Osteocyte (in vitro differentiated cells): ENCODE data around the gene SFT2D3. TPM values are rescaled to one million over a fixed set of nuclear protein-coding genes. Genes with fewer than 3 reads are reported as not detected.

Experiments used
- DNase-seq: peaks from one replicate; pipeline ENCODE4 v3.0.0; 2021; ENCODE audit warnings: mixed read lengths; ENCODE audit not compliant: unreplicated experiment; ENCODE audit errors: extremely low spot score
- H3K27ac Mint-ChIP-seq: one replicate; pipeline ENCODE4 v1.8.0; 2021; ENCODE audit warnings: mild to moderate bottlenecking, mixed read lengths; ENCODE audit not compliant: unreplicated experiment
- H3K27me3 Mint-ChIP-seq: one replicate; pipeline ENCODE4 v1.8.0; 2021; ENCODE audit warnings: mixed read lengths; ENCODE audit not compliant: unreplicated experiment
- H3K36me3 Mint-ChIP-seq: one replicate; pipeline ENCODE4 v1.8.0; 2021; ENCODE audit warnings: mixed read lengths; ENCODE audit not compliant: unreplicated experiment
- H3K4me1 Mint-ChIP-seq: one replicate; pipeline ENCODE4 v1.8.0; 2021; ENCODE audit warnings: mixed read lengths; ENCODE audit not compliant: unreplicated experiment
- H3K4me3 Mint-ChIP-seq: one replicate; pipeline ENCODE4 v1.8.0; 2021; ENCODE audit warnings: mild to moderate bottlenecking, moderate library complexity, mixed read lengths; ENCODE audit not compliant: unreplicated experiment
- H3K9me3 Mint-ChIP-seq: one replicate; pipeline ENCODE4 v1.8.0; 2021; ENCODE audit warnings: mixed read lengths; ENCODE audit not compliant: unreplicated experiment
- CTCF ChIP-seq: fragments of 200-600 bp; sonication (generic); IDR thresholded peaks from 2 replicates; pipeline ENCODE4 v1.5.0; 2021; ENCODE audit warnings: antibody characterized with exemption, mild to moderate bottlenecking, moderate library complexity
- total RNA-seq: library from RNA; stranded (reverse); gene quantifications from 2 replicates; pipeline ENCODE4 v1.2.1, GENCODE V29; 2021

Gene SFT2D3
- total RNA-seq, 1 donor from 2014 or later = 8.4 TPM

- Mint-ChIP-seq H3K36me3 (no peaks in the 10 kb centered on the region), H3K9me3 (no peaks in the 10 kb centered on the region), H3K4me1 (peaks cover 41% of the 10 kb centered on the region), H3K27me3 (no peaks in the 10 kb centered on the region), H3K27ac (peak within 1 kb of the TSS; percentile 89), H3K4me3 (peak within 1 kb of the TSS; percentile 81)
- peak; percentile 88 for DNase-seq
- peak; percentile 35 for TF ChIP-seq CTCF
Observed at GRCh38 chr2:127675331-127676261, 25.7 kb upstream of the SFT2D3 start, which contains the start of gene LIMS2. TSS of gene LIMS2 (minus strand) at chr2:127675530. CDS start at chr2:127675024, 506 bp downstream.

- H3K4me3 Mint-ChIP-seq = no peak overlapping the region
- H3K27ac Mint-ChIP-seq = no peak overlapping the region
- H3K27me3 Mint-ChIP-seq = no peaks in the 10 kb centered on the region
- no peak for DNase-seq
- peaks cover 43% of the 10 kb centered on the region for H3K4me1 Mint-ChIP-seq
- no peak for TF ChIP-seq CTCF
- H3K9me3 Mint-ChIP-seq = no peaks in the 10 kb centered on the region
- H3K36me3 Mint-ChIP-seq = no peaks in the 10 kb centered on the region
Observed at GRCh38 chr2:127676906-127677305, 24.4 kb upstream of the SFT2D3 start.

- no peak for DNase-seq
- Mint-ChIP-seq H3K27ac (no peak overlapping the region), H3K4me3 (no peak overlapping the region), H3K27me3 (no peaks in the 10 kb centered on the region), H3K36me3 (no peaks in the 10 kb centered on the region), H3K9me3 (no peaks in the 10 kb centered on the region), H3K4me1 (peaks cover 41% of the 10 kb centered on the region)
- no peak for TF ChIP-seq CTCF
Observed at GRCh38 chr2:127678531-127678930, 22.8 kb upstream of the SFT2D3 start.

- H3K4me1 Mint-ChIP-seq = peaks cover 41% of the 10 kb centered on the region
- no peak for DNase-seq
- H3K4me3 Mint-ChIP-seq = no peak overlapping the region
- H3K27ac Mint-ChIP-seq = no peak overlapping the region
- H3K9me3 Mint-ChIP-seq = no peaks in the 10 kb centered on the region
- no peaks in the 10 kb centered on the region for H3K27me3 Mint-ChIP-seq
- no peak for TF ChIP-seq CTCF
- H3K36me3 Mint-ChIP-seq = no peaks in the 10 kb centered on the region
Observed at GRCh38 chr2:127678991-127679390, 22.3 kb upstream of the SFT2D3 start.

GRCh38 chr2:127679680-127680361, 21.5 kb upstream of the SFT2D3 start:
- TF ChIP-seq CTCF = no peak
- no peak overlapping the region for H3K4me3 Mint-ChIP-seq
- H3K27ac Mint-ChIP-seq = no peak overlapping the region
- peaks cover 39% of the 10 kb centered on the region for H3K4me1 Mint-ChIP-seq
- no peaks in the 10 kb centered on the region for H3K36me3 Mint-ChIP-seq
- DNase-seq = no peak
- H3K27me3 Mint-ChIP-seq = no peaks in the 10 kb centered on the region
- H3K9me3 Mint-ChIP-seq = no peaks in the 10 kb centered on the region
